OCI-LY7 (cell line): Measurements from ENCODE around the gene BAHD1. TPM values are rescaled to one million over a fixed set of nuclear protein-coding genes. Genes with fewer than 3 reads are reported as not detected.

ENCODE experiments used
- BruUV-seq: library from RNA; stranded (reverse); fragments of 400-500 nt; replicated peaks from 2 replicates; lab custom pipeline; 2021; lab: Mats Ljungman, UMichigan
- CTCF ChIA-PET: fragments of 300-600 bp; sonication (Branson Sonifier 250); formaldehyde crosslinking; loops from one replicate; lab custom pipeline; 2022; ENCODE audit warnings: antibody characterized with exemption; ENCODE audit not compliant: unreplicated experiment; lab: Charles Lee
- POLR2A ChIA-PET: fragments of 300-600 bp; sonication (Branson Sonifier 250); formaldehyde crosslinking; loops from one replicate; lab custom pipeline; 2022; ENCODE audit warnings: antibody characterized with exemption; lab: Charles Lee
- DNase-seq: peaks from one replicate; pipeline ENCODE4 v3.0.0-alpha.2; 2015; ENCODE audit warnings: low spot score
- H2AFZ ChIP-seq: fragments of 200-600 bp; sonication (generic), shearing (Covaris generic); 2 replicates; pipeline ENCODE4 v1.6.1; 2014; ENCODE audit warnings: mild to moderate bottlenecking, antibody characterized with exemption, low read length, moderate library complexity
- H3K27ac ChIP-seq: fragments of 200-600 bp; sonication (generic); 2 replicates; pipeline ENCODE4 v1.5.1; 2014; ENCODE audit warnings: mixed run types, low read depth, mild to moderate bottlenecking, moderate library complexity, low read length, inconsistent platforms; ENCODE audit not compliant: poor library complexity, severe bottlenecking
- H3K36me3 ChIP-seq: fragments of 200-600 bp; sonication (generic); 2 replicates; pipeline ENCODE4 v1.6.1; 2014; ENCODE audit warnings: mild to moderate bottlenecking, antibody characterized with exemption, low read length, moderate library complexity, mixed read lengths; ENCODE audit not compliant: insufficient read depth
- H3K4me1 ChIP-seq: fragments of 200-600 bp; sonication (generic); 2 replicates; pipeline ENCODE4 v1.5.1; 2014; ENCODE audit warnings: mild to moderate bottlenecking, low read length; ENCODE audit not compliant: insufficient read depth, poor library complexity, severe bottlenecking
- H3K4me2 ChIP-seq: fragments of 200-600 bp; sonication (generic); 2 replicates; pipeline ENCODE4 v1.6.1; 2014; ENCODE audit warnings: mild to moderate bottlenecking, low read length
- H3K4me3 ChIP-seq: fragments of 200-600 bp; sonication (generic); 2 replicates; pipeline ENCODE4 v1.5.1; 2014; ENCODE audit warnings: mild to moderate bottlenecking, low read depth, low read length; ENCODE audit not compliant: poor library complexity, severe bottlenecking
- H3K79me2 ChIP-seq: fragments of 200-600 bp; sonication (generic); 2 replicates; pipeline ENCODE4 v1.6.1; 2016; ENCODE audit warnings: low read depth, mild to moderate bottlenecking, low read length, moderate library complexity, mixed read lengths; ENCODE audit not compliant: insufficient read depth
- H3K9me2 ChIP-seq: fragments of 200-600 bp; sonication (generic); 2 replicates; pipeline ENCODE4 v1.6.1; 2016; ENCODE audit warnings: mild to moderate bottlenecking, low read length, mixed read lengths; ENCODE audit not compliant: insufficient read depth
- H3K9me3 ChIP-seq: fragments of 200-600 bp; sonication (generic); 2 replicates; pipeline ENCODE4 v1.6.1; 2014; ENCODE audit warnings: mild to moderate bottlenecking, mixed run types, low read length, mixed read lengths
- H4K20me1 ChIP-seq: fragments of 200-600 bp; sonication (generic); 2 replicates; pipeline ENCODE4 v1.6.1; 2014; ENCODE audit warnings: mild to moderate bottlenecking, antibody characterized with exemption, low read length, moderate library complexity, mixed read lengths; ENCODE audit not compliant: insufficient read depth
- CTCF ChIP-seq: fragments of 200-600 bp; sonication (generic); conservative IDR thresholded peaks from 2 replicates; pipeline ENCODE4 v1.5.1; 2014; ENCODE audit warnings: mild to moderate bottlenecking, antibody characterized with exemption, low read length, moderate library complexity, mixed read lengths
- EZH2phosphoT487 ChIP-seq: fragments of 200-600 bp; sonication (generic); IDR thresholded peaks from 2 replicates; pipeline ENCODE4 v1.6.1; 2018; ENCODE audit warnings: low read depth, borderline replicate concordance, mild to moderate bottlenecking, mixed run types, antibody characterized with exemption, low read length, moderate library complexity, mixed read lengths
- intact Hi-C: fragments of 100-400 bp; cut with micrococcal nuclease; formaldehyde crosslinking; loops from one replicate; pipeline ENCODE4 v1.10.0; 2022; ENCODE audit not compliant: unreplicated experiment
- total RNA-seq, 2 experiments: library from RNA; depleted of rRNA in 1 of 2; stranded (reverse); fragments of >200 nt in 1 of 2; shearing (Covaris generic) in 1 of 2; gene quantifications; 2 replicates each; pipeline ENCODE4 v1.2.3, GENCODE V29; 2014 to 2022

BAHD1 gene
- total RNA-seq, 2 experiments from 2014 or later = 15.0 to 22.3 TPM

- no peak for TF ChIP-seq EZH2phosphoT487
- no peak for TF ChIP-seq CTCF
- intact Hi-C loops = no loop called here
- Histone ChIP-seq H2AFZ (no peak overlapping the region), H3K9me2 (no peaks in the 10 kb centered on the region), H4K20me1 (no peaks in the 10 kb centered on the region), H3K27ac (no peak overlapping the region), H3K9me3 (no peaks in the 10 kb centered on the region), H3K36me3 (peaks cover 36% of the 10 kb centered on the region; the same call in 1 of the 2 replicates), H3K4me2 (no peak overlapping the region), H3K4me3 (no peak overlapping the region), H3K4me1 (no peaks in the 10 kb centered on the region), H3K79me2 (no peaks in the 10 kb centered on the region)
- no peak for DNase-seq
- ChIA-PET POLR2A (interaction anchor here (0.6 to 0.7 kb wide), 2 partner anchors 11 to 273 kb away, joined by 3 read pairs; no protein-coding TSS in a partner anchor), CTCF (no interaction called here)
- no TSS peak for BruUV-seq
Measured at GRCh38 chr15:40463886-40464545, 23.3 kb downstream of the BAHD1 start.

- Histone ChIP-seq H4K20me1 (no peaks in the 10 kb centered on the region), H3K36me3 (peaks cover 36% of the 10 kb centered on the region; the same call in 1 of the 2 replicates), H3K27ac (no peak overlapping the region), H3K4me3 (no peak overlapping the region), H3K4me1 (no peaks in the 10 kb centered on the region), H2AFZ (no peak overlapping the region), H3K4me2 (no peak overlapping the region), H3K9me3 (no peaks in the 10 kb centered on the region), H3K9me2 (no peaks in the 10 kb centered on the region), H3K79me2 (no peaks in the 10 kb centered on the region)
- intact Hi-C loops = no loop called here
- DNase-seq = no peak
- no TSS peak for BruUV-seq
- TF ChIP-seq EZH2phosphoT487 (no peak), CTCF (no peak)
- POLR2A ChIA-PET = interaction anchor here (0.5 kb wide), 1 partner anchor 37 kb away, joined by 5 read pairs; no protein-coding TSS in a partner anchor
- CTCF ChIA-PET = no interaction called here
Measured at GRCh38 chr15:40464595-40465185, 23.9 kb downstream of the BAHD1 start.

- Histone ChIP-seq H2AFZ (no peak overlapping the region), H3K4me3 (no peak overlapping the region), H3K9me3 (no peaks in the 10 kb centered on the region), H3K79me2 (no peaks in the 10 kb centered on the region), H3K4me2 (no peak overlapping the region), H3K36me3 (peaks cover 36% of the 10 kb centered on the region; the same call in 1 of the 2 replicates), H4K20me1 (no peaks in the 10 kb centered on the region), H3K4me1 (no peaks in the 10 kb centered on the region), H3K9me2 (no peaks in the 10 kb centered on the region), H3K27ac (no peak overlapping the region)
- POLR2A ChIA-PET = no interaction called here
- TF ChIP-seq CTCF (no peak), EZH2phosphoT487 (no peak)
- BruUV-seq = no TSS peak
- CTCF ChIA-PET = no interaction called here
- intact Hi-C loops = no loop called here
- DNase-seq = no peak
Measured at GRCh38 chr15:40465939-40466338, 25.2 kb downstream of the BAHD1 start.
